GM23338 (cell line): ENCODE data around the gene AACS.

ENCODE experiments used
- CTCF ChIP-seq, 2 experiments: fragments of 200-600 bp in 1 of 2; sonication (generic) in 1 of 2; conservative IDR thresholded peaks; 2 replicates each; pipeline versions ENCODE4 v1.5.1 to v1.6.1; 2016 to 2017; ENCODE audit warnings: antibody characterized with exemption in 2 of 2, low read depth in 2 of 2, mild to moderate bottlenecking in 2 of 2, moderate library complexity in 1 of 2
- EZH2 ChIP-seq: fragments of 200-600 bp; sonication (generic); IDR thresholded peaks from one replicate; pipeline ENCODE4 v1.8.0; 2017; ENCODE audit warnings: antibody characterized with exemption, mild to moderate bottlenecking, low read depth; ENCODE audit not compliant: unreplicated experiment
- NANOG ChIP-seq: IDR thresholded peaks from 2 replicates; pipeline ENCODE4 v1.6.1; 2016; ENCODE audit warnings: antibody characterized with exemption, borderline replicate concordance
- POLR2AphosphoS5 ChIP-seq: IDR thresholded peaks from 2 replicates; pipeline ENCODE4 v1.6.1; 2016; ENCODE audit warnings: antibody characterized with exemption, low read depth
- TF ChIP-seq, protein P1 (sequence below): IDR thresholded peaks from 2 replicates; pipeline ENCODE4 v1.6.1; 2016; ENCODE audit warnings: antibody characterized with exemption

GRCh38 chr12:125050446-125050845 is 14.8 kb upstream of the AACS start:
- TF ChIP-seq NANOG (no peak), CTCF (conservative IDR thresholded peaks at IDR 0.05; ENCODE audit: low read depth in 2 of 2) (no peak), EZH2 (no peak), POLR2AphosphoS5 (no peak)
- TF ChIP-seq, protein P1, sequence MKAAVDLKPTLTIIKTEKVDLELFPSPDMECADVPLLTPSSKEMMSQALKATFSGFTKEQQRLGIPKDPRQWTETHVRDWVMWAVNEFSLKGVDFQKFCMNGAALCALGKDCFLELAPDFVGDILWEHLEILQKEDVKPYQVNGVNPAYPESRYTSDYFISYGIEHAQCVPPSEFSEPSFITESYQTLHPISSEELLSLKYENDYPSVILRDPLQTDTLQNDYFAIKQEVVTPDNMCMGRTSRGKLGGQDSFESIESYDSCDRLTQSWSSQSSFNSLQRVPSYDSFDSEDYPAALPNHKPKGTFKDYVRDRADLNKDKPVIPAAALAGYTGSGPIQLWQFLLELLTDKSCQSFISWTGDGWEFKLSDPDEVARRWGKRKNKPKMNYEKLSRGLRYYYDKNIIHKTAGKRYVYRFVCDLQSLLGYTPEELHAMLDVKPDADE, result no peak
